ENCODE results near the gene NUDT22. TPM values are rescaled to one million over a fixed set of nuclear protein-coding genes. Genes with fewer than 3 reads are reported as not detected.

The NUDT22 gene
- polyA plus RNA-seq, 1 donor (not counting 4 experiments of a cell fraction or from before 2014, with no cell fraction given): 31.1 TPM

DNA sequence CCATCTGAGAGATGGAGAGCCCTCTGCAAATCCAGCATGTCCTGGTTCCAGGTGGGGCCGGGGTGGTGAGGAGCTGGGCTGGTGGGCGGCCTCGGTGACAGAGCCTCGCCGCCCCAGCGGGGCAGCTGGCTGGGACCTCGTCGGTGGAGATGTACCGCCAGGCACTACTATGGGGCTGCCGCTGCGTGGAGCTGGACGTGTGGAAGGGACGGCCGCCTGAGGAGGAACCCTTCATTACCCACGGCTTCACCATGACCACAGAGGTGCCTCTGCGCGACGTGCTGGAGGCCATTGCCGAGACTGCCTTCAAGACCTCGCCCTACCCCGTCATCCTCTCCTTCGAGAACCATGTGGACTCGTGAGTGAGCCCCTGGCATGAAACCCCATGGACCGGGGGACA, 32.3 kb downstream of the NUDT22 start:
- Histone ChIP-seq H3K9ac (ENCODE audit: control insufficient read depth, extremely low read depth, insufficient read depth, low read length) (no peak overlapping the region), H4K20me1 (ENCODE audit: control insufficient read depth, extremely low read depth, insufficient read depth, low read length) (peaks cover 2% of the 10 kb centered on the region), H2AFZ (ENCODE audit: control insufficient read depth, low read length) (no peak overlapping the region), H3K27ac (ENCODE audit: control insufficient read depth, insufficient read depth, low read length) (no peak overlapping the region), H3K4me3 (ENCODE audit: control insufficient read depth in 2 of 3, extremely low read depth in 1 of 3, insufficient read depth in 2 of 3, low read depth in 1 of 3, low read length in 3 of 3) (no peak overlapping the region), H3K4me2 (ENCODE audit: control insufficient read depth, extremely low read depth, insufficient read depth, low read depth, low read length) (no peak overlapping the region), H3K9me3 (ENCODE audit: control insufficient read depth, low read depth, low read length) (no peaks in the 10 kb centered on the region), H3K79me2 (ENCODE audit: control insufficient read depth, insufficient read depth, low read length) (peaks cover 29% of the 10 kb centered on the region), H3K9me1 (ENCODE audit: control insufficient read depth, extremely low read depth, insufficient read depth, low read length) (peaks cover 2% of the 10 kb centered on the region), H3K4me1 (ENCODE audit: control insufficient read depth, extremely low read depth, insufficient read depth, low read length) (peaks cover 18% of the 10 kb centered on the region), H3K27me3 (ENCODE audit: control insufficient read depth, extremely low read depth, insufficient read depth, low read length) (no peaks in the 10 kb centered on the region), H3K36me3 (ENCODE audit: control insufficient read depth in 2 of 2, extremely low read depth in 1 of 2, insufficient read depth in 2 of 2, low read length in 2 of 2) (peaks cover 50 to 65% of the 10 kb centered on the region in 2 experiments)
- DNase-seq (ENCODE audit: low read depth, low spot score) (no peak), FAIRE-seq (no peak)
- TF ChIP-seq EZH2 (IDR thresholded peaks at IDR 0.05; ENCODE audit: low read length): no peak
- TF ChIP-seq, protein P1, sequence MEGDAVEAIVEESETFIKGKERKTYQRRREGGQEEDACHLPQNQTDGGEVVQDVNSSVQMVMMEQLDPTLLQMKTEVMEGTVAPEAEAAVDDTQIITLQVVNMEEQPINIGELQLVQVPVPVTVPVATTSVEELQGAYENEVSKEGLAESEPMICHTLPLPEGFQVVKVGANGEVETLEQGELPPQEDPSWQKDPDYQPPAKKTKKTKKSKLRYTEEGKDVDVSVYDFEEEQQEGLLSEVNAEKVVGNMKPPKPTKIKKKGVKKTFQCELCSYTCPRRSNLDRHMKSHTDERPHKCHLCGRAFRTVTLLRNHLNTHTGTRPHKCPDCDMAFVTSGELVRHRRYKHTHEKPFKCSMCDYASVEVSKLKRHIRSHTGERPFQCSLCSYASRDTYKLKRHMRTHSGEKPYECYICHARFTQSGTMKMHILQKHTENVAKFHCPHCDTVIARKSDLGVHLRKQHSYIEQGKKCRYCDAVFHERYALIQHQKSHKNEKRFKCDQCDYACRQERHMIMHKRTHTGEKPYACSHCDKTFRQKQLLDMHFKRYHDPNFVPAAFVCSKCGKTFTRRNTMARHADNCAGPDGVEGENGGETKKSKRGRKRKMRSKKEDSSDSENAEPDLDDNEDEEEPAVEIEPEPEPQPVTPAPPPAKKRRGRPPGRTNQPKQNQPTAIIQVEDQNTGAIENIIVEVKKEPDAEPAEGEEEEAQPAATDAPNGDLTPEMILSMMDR (optimal IDR thresholded peaks at IDR 0.05 in 1 of 3, IDR thresholded peaks at IDR 0.05 in 1 of 3, conservative IDR thresholded peaks at IDR 0.05 in 1 of 3; ENCODE audit: extremely low read depth in 1 of 3, insufficient read depth in 2 of 3, low read length in 3 of 3): no peak
- dilution Hi-C loops (cut with MboI; ENCODE audit: extremely low pct_ligation_motif_present, low sequenced_read_pairs): no loop called here

DNA sequence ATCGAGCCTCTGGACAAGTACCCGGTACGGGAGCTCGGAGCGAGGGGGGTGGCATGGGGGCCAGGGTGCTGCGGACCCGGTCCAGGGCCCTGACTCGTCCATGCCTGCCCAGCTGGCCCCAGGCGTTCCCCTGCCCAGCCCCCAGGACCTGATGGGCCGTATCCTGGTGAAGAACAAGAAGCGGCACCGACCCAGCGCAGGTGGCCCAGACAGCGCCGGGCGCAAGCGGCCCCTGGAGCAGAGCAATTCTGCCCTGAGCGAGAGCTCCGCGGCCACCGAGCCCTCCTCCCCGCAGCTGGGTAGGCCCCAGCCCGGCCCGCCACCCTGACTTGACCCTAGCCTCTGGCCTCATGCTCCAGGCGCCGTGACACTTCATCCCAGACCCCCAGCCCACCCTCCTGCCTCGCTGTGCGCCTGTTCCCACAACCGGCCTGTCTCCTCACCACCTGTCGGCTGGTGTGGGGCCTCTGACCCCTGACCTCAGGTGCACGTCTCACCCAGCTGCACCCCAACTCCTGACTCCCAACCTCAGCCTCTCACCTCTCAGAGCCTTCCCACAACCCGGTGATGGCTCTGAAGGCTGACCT, 33.0 kb downstream of the NUDT22 start:
- Histone ChIP-seq H3K9me3 (ENCODE audit: control insufficient read depth, low read depth, low read length) (no peaks in the 10 kb centered on the region), H3K27ac (ENCODE audit: control insufficient read depth, insufficient read depth, low read length) (no peak overlapping the region), H3K4me2 (ENCODE audit: control insufficient read depth, extremely low read depth, insufficient read depth, low read depth, low read length) (no peak overlapping the region), H3K4me1 (ENCODE audit: control insufficient read depth, extremely low read depth, insufficient read depth, low read length) (peaks cover 17% of the 10 kb centered on the region), H3K79me2 (ENCODE audit: control insufficient read depth, insufficient read depth, low read length) (peaks cover 22% of the 10 kb centered on the region), H3K9ac (ENCODE audit: control insufficient read depth, extremely low read depth, insufficient read depth, low read length) (no peak overlapping the region), H2AFZ (ENCODE audit: control insufficient read depth, low read length) (no peak overlapping the region), H3K4me3 (ENCODE audit: control insufficient read depth in 2 of 3, extremely low read depth in 1 of 3, insufficient read depth in 2 of 3, low read depth in 1 of 3, low read length in 3 of 3) (no peak overlapping the region), H3K9me1 (ENCODE audit: control insufficient read depth, extremely low read depth, insufficient read depth, low read length) (peaks cover 2% of the 10 kb centered on the region), H3K27me3 (ENCODE audit: control insufficient read depth, extremely low read depth, insufficient read depth, low read length) (no peaks in the 10 kb centered on the region), H3K36me3 (ENCODE audit: control insufficient read depth in 2 of 2, extremely low read depth in 1 of 2, insufficient read depth in 2 of 2, low read length in 2 of 2) (peaks cover 51 to 72% of the 10 kb centered on the region in 2 experiments), H4K20me1 (ENCODE audit: control insufficient read depth, extremely low read depth, insufficient read depth, low read length) (no peaks in the 10 kb centered on the region)
- no peak for FAIRE-seq
- no peak for DNase-seq (ENCODE audit: low read depth, low spot score)
- TF ChIP-seq, protein P1 (optimal IDR thresholded peaks at IDR 0.05 in 1 of 3, IDR thresholded peaks at IDR 0.05 in 1 of 3, conservative IDR thresholded peaks at IDR 0.05 in 1 of 3; ENCODE audit: extremely low read depth in 1 of 3, insufficient read depth in 2 of 3, low read length in 3 of 3): no peak
- no peak for TF ChIP-seq EZH2 (IDR thresholded peaks at IDR 0.05; ENCODE audit: low read length)
- dilution Hi-C loops (cut with MboI; ENCODE audit: extremely low pct_ligation_motif_present, low sequenced_read_pairs): no loop called here
